ENCODE measurements around the gene EPHB1.

The EPHB1 gene

GRCh38 chr3:134949150-134949549, 154.1 kb downstream of the EPHB1 start:
- DNase-seq (ENCODE audit: low spot score) = no peak
- ATAC-seq (ENCODE audit: low read depth) = no peak
- no peak for TF ChIP-seq CTCF (IDR thresholded peaks at IDR 0.05; ENCODE audit: poor library complexity, severe bottlenecking)
- Histone ChIP-seq H3K4me3 (ENCODE audit: severe bottlenecking) (no peak overlapping the region), H3K9me3 (ENCODE audit: severe bottlenecking) (no peaks in the 10 kb centered on the region), H3K27me3 (ENCODE audit: insufficient read depth, poor library complexity, severe bottlenecking) (no peaks in the 10 kb centered on the region), H3K27ac (ENCODE audit: poor library complexity, severe bottlenecking) (no peak overlapping the region), H3K4me1 (ENCODE audit: insufficient read depth, poor library complexity, severe bottlenecking) (no peaks in the 10 kb centered on the region), H3K36me3 (ENCODE audit: low read depth) (no peaks in the 10 kb centered on the region)

GRCh38 chr3:134952371-134952770, 157.3 kb downstream of the EPHB1 start:
- TF ChIP-seq CTCF (IDR thresholded peaks at IDR 0.05; ENCODE audit: poor library complexity, severe bottlenecking) = no peak
- no peak overlapping the region for H3K27ac ChIP-seq (ENCODE audit: poor library complexity, severe bottlenecking)
- H3K27me3 ChIP-seq (ENCODE audit: insufficient read depth, poor library complexity, severe bottlenecking) = no peaks in the 10 kb centered on the region
- no peaks in the 10 kb centered on the region for H3K4me1 ChIP-seq (ENCODE audit: insufficient read depth, poor library complexity, severe bottlenecking)
- no peak for ATAC-seq (ENCODE audit: low read depth)
- H3K9me3 ChIP-seq (ENCODE audit: severe bottlenecking) = no peaks in the 10 kb centered on the region
- H3K4me3 ChIP-seq (ENCODE audit: severe bottlenecking) = no peak overlapping the region
- no peaks in the 10 kb centered on the region for H3K36me3 ChIP-seq (ENCODE audit: low read depth)
- DNase-seq (ENCODE audit: low spot score) = no peak

- Histone ChIP-seq H3K9me3 (ENCODE audit: severe bottlenecking) (no peaks in the 10 kb centered on the region), H3K27ac (ENCODE audit: poor library complexity, severe bottlenecking) (no peak overlapping the region), H3K36me3 (ENCODE audit: low read depth) (no peaks in the 10 kb centered on the region), H3K27me3 (ENCODE audit: insufficient read depth, poor library complexity, severe bottlenecking) (no peaks in the 10 kb centered on the region), H3K4me1 (ENCODE audit: insufficient read depth, poor library complexity, severe bottlenecking) (no peaks in the 10 kb centered on the region), H3K4me3 (ENCODE audit: severe bottlenecking) (no peak overlapping the region)
- ATAC-seq (ENCODE audit: low read depth) (no peak), DNase-seq (ENCODE audit: low spot score) (no peak)
- no peak for TF ChIP-seq CTCF (IDR thresholded peaks at IDR 0.05; ENCODE audit: poor library complexity, severe bottlenecking)
Observed at GRCh38 chr3:134955874-134956273, 160.8 kb downstream of the EPHB1 start.

GRCh38 chr3:134956395-134956794, 161.3 kb downstream of the EPHB1 start:
- DNase-seq (ENCODE audit: low spot score) (no peak), ATAC-seq (ENCODE audit: low read depth) (no peak)
- no peaks in the 10 kb centered on the region for H3K36me3 ChIP-seq (ENCODE audit: low read depth)
- no peak for TF ChIP-seq CTCF (IDR thresholded peaks at IDR 0.05; ENCODE audit: poor library complexity, severe bottlenecking)
- no peaks in the 10 kb centered on the region for H3K4me1 ChIP-seq (ENCODE audit: insufficient read depth, poor library complexity, severe bottlenecking)
- no peak overlapping the region for H3K27ac ChIP-seq (ENCODE audit: poor library complexity, severe bottlenecking)
- no peaks in the 10 kb centered on the region for H3K9me3 ChIP-seq (ENCODE audit: severe bottlenecking)
- no peaks in the 10 kb centered on the region for H3K27me3 ChIP-seq (ENCODE audit: insufficient read depth, poor library complexity, severe bottlenecking)
- no peak overlapping the region for H3K4me3 ChIP-seq (ENCODE audit: severe bottlenecking)

- Histone ChIP-seq H3K27me3 (ENCODE audit: insufficient read depth, poor library complexity, severe bottlenecking) (no peaks in the 10 kb centered on the region), H3K4me1 (ENCODE audit: insufficient read depth, poor library complexity, severe bottlenecking) (no peaks in the 10 kb centered on the region), H3K36me3 (ENCODE audit: low read depth) (no peaks in the 10 kb centered on the region), H3K27ac (ENCODE audit: poor library complexity, severe bottlenecking) (no peak overlapping the region), H3K9me3 (ENCODE audit: severe bottlenecking) (no peaks in the 10 kb centered on the region), H3K4me3 (ENCODE audit: severe bottlenecking) (no peak overlapping the region)
- TF ChIP-seq CTCF (IDR thresholded peaks at IDR 0.05; ENCODE audit: poor library complexity, severe bottlenecking) = no peak
- no peak for DNase-seq (ENCODE audit: low spot score)
- no peak for ATAC-seq (ENCODE audit: low read depth)
Observed at GRCh38 chr3:134956844-134957243, 161.8 kb downstream of the EPHB1 start.
